Ectodermal cell (in vitro differentiated cells): ENCODE results near the gene SLC6A11.

ENCODE experiments used
- H3K27ac ChIP-seq: 2 replicates; pipeline ENCODE4 v1.7.0; 2013; ENCODE audit warnings: mild to moderate bottlenecking, low read depth, low read length; ENCODE audit not compliant: insufficient read depth, poor library complexity, severe bottlenecking
- H3K27me3 ChIP-seq: 2 replicates; pipeline ENCODE4 v1.7.0; 2013; ENCODE audit warnings: mild to moderate bottlenecking, low read length; ENCODE audit not compliant: insufficient read depth, control insufficient read depth, poor library complexity, severe bottlenecking
- H3K36me3 ChIP-seq: one replicate; pipeline ENCODE4 v1.7.0; 2013; ENCODE audit warnings: low read length; ENCODE audit not compliant: control insufficient read depth, insufficient read depth
- H3K4me1 ChIP-seq: one replicate; pipeline ENCODE4 v1.7.0; 2013; ENCODE audit warnings: low read length; ENCODE audit not compliant: control insufficient read depth, insufficient read depth
- H3K4me3 ChIP-seq: 2 replicates; pipeline ENCODE4 v1.7.0; 2013; ENCODE audit warnings: low read depth, low read length, control low read depth; ENCODE audit not compliant: insufficient read depth
- H3K9me3 ChIP-seq: 2 replicates; pipeline ENCODE4 v1.7.0; 2013; ENCODE audit warnings: mild to moderate bottlenecking, low read length, moderate library complexity; ENCODE audit not compliant: control insufficient read depth
- WGBS, 2 experiments: methylation state at CpG; one replicate each; pipeline ENCODE4 v1.1.7; 2013; ENCODE audit warnings: missing lambda C conversion rate in 2 of 2; 5-methylcytosine and 5-hydroxymethylcytosine counted together

SLC6A11 gene

GRCh38 chr3:10882851-10883250 is 66.8 kb downstream of the SLC6A11 start:
- H3K4me3 ChIP-seq: no peak overlapping the region
- no peaks in the 10 kb centered on the region for H3K4me1 ChIP-seq
- H3K36me3 ChIP-seq: no peaks in the 10 kb centered on the region
- H3K27me3 ChIP-seq: peaks cover 58% of the 10 kb centered on the region
- H3K9me3 ChIP-seq: no peaks in the 10 kb centered on the region
- no peak overlapping the region for H3K27ac ChIP-seq
- 91 to 92% methylated on average over 14 of the region's 14 CpGs for WGBS, 2 experiments

GRCh38 chr3:10883478-10884234 is 67.6 kb downstream of the SLC6A11 start:
- H3K4me1 ChIP-seq: no peaks in the 10 kb centered on the region
- H3K27ac ChIP-seq: no peak overlapping the region
- H3K4me3 ChIP-seq: no peak overlapping the region
- H3K9me3 ChIP-seq: no peaks in the 10 kb centered on the region
- 83% methylated on average over 7 of the region's 7 CpGs for WGBS, 2 experiments
- no peaks in the 10 kb centered on the region for H3K36me3 ChIP-seq
- peaks cover 58% of the 10 kb centered on the region for H3K27me3 ChIP-seq

GRCh38 chr3:10887015-10887414 is 71.0 kb downstream of the SLC6A11 start:
- Histone ChIP-seq H3K36me3 (no peaks in the 10 kb centered on the region), H3K4me1 (no peaks in the 10 kb centered on the region), H3K4me3 (no peak overlapping the region), H3K27me3 (peaks cover 27% of the 10 kb centered on the region), H3K27ac (no peak overlapping the region), H3K9me3 (no peaks in the 10 kb centered on the region)
- 89 to 92% methylated on average over 1 of the region's 1 CpG for WGBS, 2 experiments

- Histone ChIP-seq H3K36me3 (no peaks in the 10 kb centered on the region), H3K27me3 (peaks cover 22% of the 10 kb centered on the region), H3K4me1 (no peaks in the 10 kb centered on the region), H3K4me3 (no peak overlapping the region), H3K27ac (no peak overlapping the region), H3K9me3 (no peaks in the 10 kb centered on the region)
- WGBS, 2 experiments: 86 to 92% methylated on average over 3 of the region's 3 CpGs
Measured at GRCh38 chr3:10888518-10889090, 72.6 kb downstream of the SLC6A11 start.

- H3K27me3 ChIP-seq: peaks cover 16% of the 10 kb centered on the region
- 89 to 93% methylated on average over 2 of the region's 2 CpGs for WGBS, 2 experiments
- H3K4me1 ChIP-seq: no peaks in the 10 kb centered on the region
- H3K36me3 ChIP-seq: no peaks in the 10 kb centered on the region
- H3K4me3 ChIP-seq: no peak overlapping the region
- no peak overlapping the region for H3K27ac ChIP-seq
- no peaks in the 10 kb centered on the region for H3K9me3 ChIP-seq
Measured at GRCh38 chr3:10889206-10889960, 73.4 kb downstream of the SLC6A11 start.

GRCh38 chr3:10890665-10891064 is 74.6 kb downstream of the SLC6A11 start:
- 75 to 85% methylated on average over 1 of the region's 1 CpG for WGBS, 2 experiments
- H3K9me3 ChIP-seq: no peaks in the 10 kb centered on the region

GRCh38 chr3:10892622-10893021 is 76.6 kb downstream of the SLC6A11 start:
- Histone ChIP-seq H3K9me3 (no peaks in the 10 kb centered on the region), H3K4me1 (no peaks in the 10 kb centered on the region), H3K27me3 (peaks cover 2% of the 10 kb centered on the region), H3K27ac (no peak overlapping the region), H3K4me3 (no peak overlapping the region), H3K36me3 (no peaks in the 10 kb centered on the region)
- 80 to 92% methylated on average over 5 of the region's 5 CpGs for WGBS, 2 experiments

More at GRCh38 chr3:10890665-10891064, 74.6 kb downstream of the SLC6A11 start:
- peaks cover 11% of the 10 kb centered on the region for H3K27me3 ChIP-seq
- no peaks in the 10 kb centered on the region for H3K4me1 ChIP-seq
- H3K4me3 ChIP-seq: no peak overlapping the region
- H3K27ac ChIP-seq: no peak overlapping the region
- no peaks in the 10 kb centered on the region for H3K36me3 ChIP-seq

- WGBS, 2 experiments: 73 to 81% methylated on average over 12 to 13 of the region's 13 CpGs
- Histone ChIP-seq H3K27ac (no peak overlapping the region), H3K27me3 (no peaks in the 10 kb centered on the region), H3K4me3 (no peak overlapping the region), H3K36me3 (no peaks in the 10 kb centered on the region), H3K4me1 (peaks cover 4% of the 10 kb centered on the region), H3K9me3 (peaks cover 3% of the 10 kb centered on the region)
Measured at GRCh38 chr3:10901296-10901945, 85.4 kb downstream of the SLC6A11 start.

GRCh38 chr3:10907262-10907661 is 91.2 kb downstream of the SLC6A11 start:
- 88 to 93% methylated on average over 1 of the region's 1 CpG for WGBS, 2 experiments
- H3K36me3 ChIP-seq: no peaks in the 10 kb centered on the region
- H3K27me3 ChIP-seq: no peaks in the 10 kb centered on the region
- no peak overlapping the region for H3K27ac ChIP-seq
- no peaks in the 10 kb centered on the region for H3K4me1 ChIP-seq
- no peak overlapping the region for H3K4me3 ChIP-seq
- H3K9me3 ChIP-seq: no peaks in the 10 kb centered on the region

- Histone ChIP-seq H3K9me3 (no peaks in the 10 kb centered on the region), H3K27me3 (no peaks in the 10 kb centered on the region), H3K4me1 (no peaks in the 10 kb centered on the region), H3K4me3 (no peak overlapping the region), H3K36me3 (no peaks in the 10 kb centered on the region), H3K27ac (no peak overlapping the region)
- 83 to 93% methylated on average over 3 of the region's 3 CpGs for WGBS, 2 experiments
Measured at GRCh38 chr3:10910367-10910766, 94.3 kb downstream of the SLC6A11 start.
